Stomach (tissue), 9 donors: ENCODE measurements around the gene ULK3. TPM values are rescaled to one million over a fixed set of nuclear protein-coding genes. Genes with fewer than 3 reads are reported as not detected.

ENCODE experiments used
- DNase-seq, 2 donors: peaks; one replicate each; pipeline versions ENCODE4 v3.0.0 to v3.0.0-alpha.2; 2013 to 2019
- H3K27ac ChIP-seq, 5 donors: fragments of 200-600 bp in 4 of 5; sonication (generic) in 4 of 5; one replicate each; pipeline ENCODE4 v1.5.1; 2013 to 2019; ENCODE audit warnings: mild to moderate bottlenecking in 1 of 5, moderate library complexity in 1 of 5
- H3K27me3 ChIP-seq, 3 donors: fragments of 200-600 bp; sonication (generic); one replicate each; pipeline ENCODE4 v1.5.1; 2017 to 2019; ENCODE audit warnings: mixed run types in 1 of 3
- H3K36me3 ChIP-seq, 4 donors: fragments of 200-600 bp; sonication (generic); 1 replicate in 3 of 4; 2 replicates in 1 of 4; pipeline ENCODE4 v1.5.1; 2016 to 2019
- H3K4me1 ChIP-seq, 4 donors: fragments of 200-600 bp; sonication (generic); one replicate each; pipeline ENCODE4 v1.5.1; 2016 to 2019
- H3K4me3 ChIP-seq, 4 donors: fragments of 200-600 bp; sonication (generic) in 3 of 4; one replicate each; pipeline ENCODE4 v1.5.1; 2016 to 2019; ENCODE audit warnings: mild to moderate bottlenecking in 1 of 4
- H3K9me3 ChIP-seq, 4 donors: fragments of 200-600 bp; sonication (generic); one replicate each; pipeline ENCODE4 v1.5.1; 2016 to 2019
- CTCF ChIP-seq, 7 experiments: fragments of 450-650 bp in 4 of 7; fragments of 200-600 bp in 3 of 7; sonication (generic) in 3 of 7; IDR thresholded peaks; one replicate each; pipeline ENCODE4 v1.5.1; 2016 to 2019; ENCODE audit warnings: antibody characterized with exemption in 7 of 7, control low read depth in 2 of 7, mild to moderate bottlenecking in 1 of 7
- EP300 ChIP-seq: sonication (generic); formaldehyde crosslinking; IDR thresholded peaks from one replicate; pipeline ENCODE4 v1.6.1; 2017; ENCODE audit warnings: antibody characterized with exemption
- POLR2A ChIP-seq, 4 donors: fragments of 450-650 bp; IDR thresholded peaks; one replicate each; pipeline ENCODE4 v1.6.1; 2016; ENCODE audit warnings: antibody characterized with exemption in 4 of 4, control low read depth in 2 of 4, mild to moderate bottlenecking in 1 of 4, moderate library complexity in 1 of 4
- POLR2AphosphoS5 ChIP-seq, 3 donors: sonication (generic); formaldehyde crosslinking; IDR thresholded peaks; one replicate each; pipeline ENCODE4 v1.6.1; 2016; ENCODE audit warnings: antibody characterized with exemption in 3 of 3
- WGBS, 5 donors: extraction: QIAGEN DNeasy Blood & Tissue Kit in 3 of 5; methylation state at CpG; one replicate each; pipeline versions ENCODE4 v1.1.5 to v1.1.7; 2013 to 2018; 5-methylcytosine and 5-hydroxymethylcytosine counted together
- intact Hi-C: fragments of 100-400 bp; cut with DNase I; formaldehyde crosslinking; loops from one replicate; pipeline ENCODE4 v1.15.1; 2023; ENCODE audit warnings: low total_unique reads
- polyA plus RNA-seq, 3 donors: library from polyadenylated mRNA; stranded (reverse); fragments of 200-250 nt; gene quantifications; one replicate each; pipeline ENCODE4 v1.2.3, GENCODE V29; 2013
- total RNA-seq, 5 donors: library from RNA; depleted of rRNA; stranded (reverse); fragments of >200 nt; gene quantifications; one replicate each; pipeline versions ENCODE4 v1.1.0 to v1.2.3, GENCODE V29; 2014 to 2016
- donor health status: healthy with polysubstance abuse.
- donor health status: Bipolar disorder and iron deficiency.
- donor health status: healthy.

ULK3 gene
- total and polyA plus RNA-seq, 8 donors, result 19.4 to 251 (median 46.2) TPM

- no peak overlapping the region for H3K4me3 ChIP-seq
- peaks cover 22 to 44% (median 32%) of the 10 kb centered on the region in 4 donors for H3K4me1 ChIP-seq
- no peaks in the 10 kb centered on the region for H3K27me3 ChIP-seq
- H3K9me3 ChIP-seq, result no peaks in the 10 kb centered on the region
- intact Hi-C loops, result loop anchor here (5.0 to 10.0 kb wide), 2 partner anchors 55 to 67 kb away; partner anchors contain the start of gene MPI
- TF ChIP-seq EP300 (no peak), POLR2A (IDR thresholded peaks at IDR 0.05) (no peak), CTCF (IDR thresholded peaks at IDR 0.05) (no peak), POLR2AphosphoS5 (IDR thresholded peaks at IDR 0.05) (no peak)
- H3K36me3 ChIP-seq, result peaks cover 1 to 71% (median 62%) of the 10 kb centered on the region in 4 donors
- 86 to 90% (median 88%) methylated on average over 24 to 31 of the region's 31 CpGs for WGBS, 5 donors
- DNase-seq, result no peak
- H3K27ac ChIP-seq, result no peak overlapping the region
These were observed 3.2 kb downstream of the ULK3 start for GRCh38 chr15:74839526-74840395.

GRCh38 chr15:74838746-74839525 lies 4.0 kb downstream of the ULK3 start:
- H3K36me3 ChIP-seq, result peaks cover 0 to 65% (median 57%) of the 10 kb centered on the region in 4 donors
- H3K27ac ChIP-seq, result no peak overlapping the region
- TF ChIP-seq CTCF (IDR thresholded peaks at IDR 0.05), result no peak
- TF ChIP-seq EP300, result no peak
- no peak for TF ChIP-seq POLR2A (IDR thresholded peaks at IDR 0.05)
- TF ChIP-seq POLR2AphosphoS5 (IDR thresholded peaks at IDR 0.05), result no peak
- no peak overlapping the region for H3K4me3 ChIP-seq
- no peaks in the 10 kb centered on the region for H3K9me3 ChIP-seq
- intact Hi-C loops, result loop anchor here (5.0 kb wide), 1 partner anchor 67 kb away; no protein-coding TSS in a partner anchor
- H3K27me3 ChIP-seq, result no peaks in the 10 kb centered on the region
- H3K4me1 ChIP-seq, result peaks cover 21 to 36% (median 28%) of the 10 kb centered on the region in 4 donors
- WGBS, 5 donors, result 89 to 95% (median 93%) methylated on average over 9 to 11 of the region's 11 CpGs
- no peak for DNase-seq

- Histone ChIP-seq H3K4me1 (peaks cover 13 to 28% (median 20%) of the 10 kb centered on the region in 4 donors), H3K4me3 (no peak overlapping the region), H3K27me3 (no peaks in the 10 kb centered on the region), H3K9me3 (no peaks in the 10 kb centered on the region), H3K36me3 (peaks cover 0 to 65% (median 57%) of the 10 kb centered on the region in 4 donors), H3K27ac (no peak overlapping the region)
- no peak for TF ChIP-seq EP300
- no peak for TF ChIP-seq POLR2A (IDR thresholded peaks at IDR 0.05)
- TF ChIP-seq CTCF (IDR thresholded peaks at IDR 0.05), result no peak
- no peak for TF ChIP-seq POLR2AphosphoS5 (IDR thresholded peaks at IDR 0.05)
- DNase-seq, result no peak
- 85 to 92% (median 91%) methylated on average over 7 to 10 of the region's 10 CpGs for WGBS, 5 donors
- intact Hi-C loops, result loop anchor here (5.0 kb wide), 1 partner anchor 66 kb away; no protein-coding TSS in a partner anchor
These were observed 4.8 kb downstream of the ULK3 start for GRCh38 chr15:74838137-74838516.

GRCh38 chr15:74837482-74838136 lies 5.3 kb downstream of the ULK3 start:
- DNase-seq, result no peak
- intact Hi-C loops, result loop anchor here (5.0 kb wide), 1 partner anchor 65 kb away; no protein-coding TSS in a partner anchor
- WGBS, 5 donors, result 74 to 90% (median 81%) methylated on average over 14 to 15 of the region's 15 CpGs
- H3K27me3 ChIP-seq, result no peaks in the 10 kb centered on the region
- no peak overlapping the region for H3K4me3 ChIP-seq
- H3K36me3 ChIP-seq, result peaks cover 0 to 65% (median 57%) of the 10 kb centered on the region in 4 donors
- H3K27ac ChIP-seq, result no peak overlapping the region
- H3K4me1 ChIP-seq, result peaks cover 12 to 27% (median 19%) of the 10 kb centered on the region in 4 donors
- no peak for TF ChIP-seq POLR2A (IDR thresholded peaks at IDR 0.05)
- TF ChIP-seq POLR2AphosphoS5 (IDR thresholded peaks at IDR 0.05), result no peak
- TF ChIP-seq CTCF (IDR thresholded peaks at IDR 0.05), result no peak
- no peak for TF ChIP-seq EP300
- H3K9me3 ChIP-seq, result no peaks in the 10 kb centered on the region
